ENCODE measurements around the gene NHS.

GRCh38 chrX:17476411-17476810 is 101.4 kb downstream of the NHS start:
- TF ChIP-seq CTCF (IDR thresholded peaks at IDR 0.05): no peak
- TF ChIP-seq EZH2 (IDR thresholded peaks at IDR 0.05): no peak

All from neural progenitor cell (in vitro differentiated cells).